ENCODE measurements around the gene ADD3.

GRCh38 chr10:110150981-110151380, 143.2 kb downstream of the ADD3 start:
- TF ChIP-seq POLR2A (IDR thresholded peaks at IDR 0.05): no peak
- no peak for TF ChIP-seq CTCF (IDR thresholded peaks at IDR 0.05)

Data from right lobe of liver (tissue), 4 donors.